ENCODE data around the gene PRDM16.

- TF ChIP-seq CTCF (IDR thresholded peaks at IDR 0.05) = no peak
- TF ChIP-seq POLR2AphosphoS5 (IDR thresholded peaks at IDR 0.05; ENCODE audit: low read depth, low read length) = no peak
- no peak for TF ChIP-seq REST (IDR thresholded peaks at IDR 0.05; ENCODE audit: insufficient read depth in 1 of 2, low read depth in 2 of 2, low read length in 1 of 2)
Observed at GRCh38 chr1:3456449-3456963, 387.5 kb downstream of the PRDM16 start.
